ENCODE data around the gene GSK3A.

Gene GSK3A

DNA sequence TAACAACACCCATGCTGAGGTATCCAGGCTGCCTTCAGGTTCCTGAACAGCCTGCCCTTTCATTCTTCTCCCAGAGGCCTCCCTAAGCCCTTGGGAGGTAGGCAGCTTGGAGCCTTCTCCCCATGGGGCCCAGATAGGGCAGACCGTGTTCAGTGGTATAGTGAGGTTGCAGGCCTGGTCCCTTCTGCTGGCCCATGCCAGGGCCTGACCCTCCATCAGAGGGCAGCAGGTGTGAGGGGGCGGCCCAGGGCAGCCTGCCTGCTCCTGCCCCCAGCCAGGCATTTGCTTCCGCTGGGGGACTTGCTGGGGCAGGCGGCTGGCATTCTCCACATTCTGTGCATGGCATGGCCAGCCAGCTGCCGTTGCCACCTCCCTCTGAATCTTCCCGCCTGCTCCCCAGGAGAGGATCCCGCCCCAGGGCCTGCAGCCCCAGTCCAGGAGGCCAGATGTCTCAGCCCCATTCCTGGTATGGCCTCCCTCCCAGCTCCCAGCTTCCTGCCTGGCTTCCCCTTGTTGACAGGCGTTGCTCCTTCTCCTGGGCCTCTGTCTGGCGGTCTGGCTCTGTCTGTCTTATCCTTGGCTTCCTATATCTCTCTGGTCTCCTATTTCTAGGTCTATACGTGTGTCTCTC lies 35.5 kb upstream of the GSK3A start:
- no peak overlapping the region for H3K4me3 ChIP-seq (ENCODE audit: low read depth, low read length)
- peak overlapping the region; percentile 6 for H2AFZ ChIP-seq (ENCODE audit: insufficient read depth, low read length, poor library complexity)
- H2BK12ac ChIP-seq (ENCODE audit: low read length): no peak overlapping the region
- no peak overlapping the region for H3K14ac ChIP-seq (ENCODE audit: low read length)
- H4K12ac ChIP-seq (ENCODE audit: low read depth, low read length): peak overlapping the region; percentile 36
- peak overlapping the region; percentile 34 for H3K18ac ChIP-seq (ENCODE audit: low read length)
- no peak overlapping the region for H3K23ac ChIP-seq (ENCODE audit: low read length)
- peaks cover 21 to 27% of the 10 kb centered on the region in 2 experiments for H3K36me3 ChIP-seq (ENCODE audit: control insufficient read depth in 1 of 2, insufficient read depth in 2 of 2, low read length in 2 of 2)
- no CpG with 5 or more reads among the region's 10 CpGs for WGBS (ENCODE audit: extremely low coverage, insufficient coverage, insufficient read length)
- no peak overlapping the region for H2BK5ac ChIP-seq (ENCODE audit: low read depth, low read length, poor library complexity)
- no peak overlapping the region for H4K8ac ChIP-seq (ENCODE audit: low read depth, low read length)
- H3K4me2 ChIP-seq (ENCODE audit: low read length): no peak overlapping the region
- no peak overlapping the region for H4K91ac ChIP-seq (ENCODE audit: low read depth, low read length)
- H3K9me3 ChIP-seq (ENCODE audit: insufficient read depth, low read depth, low read length): no peaks in the 10 kb centered on the region
- H3K79me2 ChIP-seq (ENCODE audit: control insufficient read depth, insufficient read depth, low read length, poor library complexity): peaks cover 3% of the 10 kb centered on the region
- no peak for DNase-seq
- H2AK5ac ChIP-seq (ENCODE audit: low read length): no peak overlapping the region
- H3K4ac ChIP-seq (ENCODE audit: low read depth, low read length): no peak overlapping the region
- peaks cover 23 to 32% of the 10 kb centered on the region in 2 experiments for H3K4me1 ChIP-seq (ENCODE audit: control insufficient read depth in 1 of 2, insufficient read depth in 2 of 2, low read length in 2 of 2)
- peak overlapping the region; percentile 7 for H3K27ac ChIP-seq (ENCODE audit: low read depth, low read length)
- peak overlapping the region; percentile 10 for H3K9ac ChIP-seq (ENCODE audit: low read length)
- H3K27me3 ChIP-seq (ENCODE audit: insufficient read depth, low read length): no peaks in the 10 kb centered on the region
- peaks cover 22% of the 10 kb centered on the region for H3K79me1 ChIP-seq (ENCODE audit: low read length)
- no peak overlapping the region for H2BK120ac ChIP-seq (ENCODE audit: insufficient read depth, low read length, poor library complexity)

DNA sequence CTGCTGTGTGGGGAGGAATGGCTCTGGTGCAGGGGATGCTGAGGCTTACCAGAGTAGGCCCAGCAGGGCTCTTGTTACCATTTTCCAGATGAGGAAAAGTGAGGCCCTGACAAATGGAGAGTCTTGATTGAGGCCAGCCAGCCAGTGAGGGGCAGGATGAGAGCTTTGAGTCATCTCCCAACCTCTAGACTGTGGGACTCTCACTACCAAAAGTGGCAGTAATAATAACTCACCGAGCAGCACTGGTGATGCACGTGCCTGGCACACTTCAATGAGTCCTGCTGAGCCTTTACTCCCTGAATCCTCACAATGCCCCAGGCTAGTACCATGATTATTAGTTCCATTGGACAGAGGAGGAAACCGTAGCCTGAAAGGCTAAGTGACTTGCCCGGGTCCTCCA lies 34.4 kb upstream of the GSK3A start:
- WGBS (ENCODE audit: extremely low coverage, insufficient coverage, insufficient read length): no CpG with 5 or more reads among the region's 4 CpGs

DNA sequence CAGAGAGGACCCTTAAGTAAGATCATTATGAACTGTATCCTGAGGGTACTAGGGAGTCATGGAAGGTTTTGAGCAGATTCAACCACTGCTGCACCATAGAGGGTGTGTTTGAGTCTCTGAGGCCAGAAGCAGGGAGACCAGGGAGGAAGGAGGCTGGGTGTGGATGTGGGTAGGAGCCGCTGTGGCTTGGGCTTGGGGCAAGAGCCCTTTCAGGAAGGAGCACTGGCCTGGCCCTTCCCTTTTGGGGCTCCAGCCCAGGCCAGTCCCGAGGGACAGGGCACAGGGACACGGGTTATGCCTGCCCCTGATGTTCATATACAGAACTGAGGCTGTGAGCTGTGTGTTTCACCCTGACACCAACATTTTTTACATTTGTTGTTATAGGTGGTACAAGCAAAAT lies 33.9 kb upstream of the GSK3A start:
- Histone ChIP-seq H3K79me2 (ENCODE audit: control insufficient read depth, insufficient read depth, low read length, poor library complexity) (peaks cover 3% of the 10 kb centered on the region), H3K4ac (ENCODE audit: low read depth, low read length) (no peak overlapping the region), H3K36me3 (ENCODE audit: control insufficient read depth in 1 of 2, insufficient read depth in 2 of 2, low read length in 2 of 2) (peaks cover 35 to 41% of the 10 kb centered on the region in 2 experiments)

More for the DNA sequence above, 34.4 kb upstream of the GSK3A start:
- H4K91ac ChIP-seq (ENCODE audit: low read depth, low read length): no peak overlapping the region
- H4K8ac ChIP-seq (ENCODE audit: low read depth, low read length): no peak overlapping the region
- no peak overlapping the region for H3K4ac ChIP-seq (ENCODE audit: low read depth, low read length)
- peaks cover 16 to 22% of the 10 kb centered on the region in 2 experiments for H3K4me1 ChIP-seq (ENCODE audit: control insufficient read depth in 1 of 2, insufficient read depth in 2 of 2, low read length in 2 of 2)
- H3K27me3 ChIP-seq (ENCODE audit: insufficient read depth, low read length): no peaks in the 10 kb centered on the region
- no peak overlapping the region for H3K9ac ChIP-seq (ENCODE audit: low read length)
- no peak overlapping the region for H3K23ac ChIP-seq (ENCODE audit: low read length)
- peaks cover 18% of the 10 kb centered on the region for H3K79me1 ChIP-seq (ENCODE audit: low read length)
- H3K4me2 ChIP-seq (ENCODE audit: low read length): no peak overlapping the region
- no peak overlapping the region for H2AFZ ChIP-seq (ENCODE audit: insufficient read depth, low read length, poor library complexity)
- H3K18ac ChIP-seq (ENCODE audit: low read length): no peak overlapping the region
- no peak overlapping the region for H3K27ac ChIP-seq (ENCODE audit: low read depth, low read length)
- no peak overlapping the region for H2AK5ac ChIP-seq (ENCODE audit: low read length)
- peaks cover 32 to 38% of the 10 kb centered on the region in 2 experiments for H3K36me3 ChIP-seq (ENCODE audit: control insufficient read depth in 1 of 2, insufficient read depth in 2 of 2, low read length in 2 of 2)
- H3K4me3 ChIP-seq (ENCODE audit: low read depth, low read length): no peak overlapping the region
- H3K79me2 ChIP-seq (ENCODE audit: control insufficient read depth, insufficient read depth, low read length, poor library complexity): peaks cover 3% of the 10 kb centered on the region
- H3K14ac ChIP-seq (ENCODE audit: low read length): no peak overlapping the region
- no peak overlapping the region for H4K12ac ChIP-seq (ENCODE audit: low read depth, low read length)
- DNase-seq: no peak
- no peak overlapping the region for H2BK5ac ChIP-seq (ENCODE audit: low read depth, low read length, poor library complexity)
- no peak overlapping the region for H2BK12ac ChIP-seq (ENCODE audit: low read length)
- H3K9me3 ChIP-seq (ENCODE audit: insufficient read depth, low read depth, low read length): no peaks in the 10 kb centered on the region
- no peak overlapping the region for H2BK120ac ChIP-seq (ENCODE audit: insufficient read depth, low read length, poor library complexity)

DNA sequence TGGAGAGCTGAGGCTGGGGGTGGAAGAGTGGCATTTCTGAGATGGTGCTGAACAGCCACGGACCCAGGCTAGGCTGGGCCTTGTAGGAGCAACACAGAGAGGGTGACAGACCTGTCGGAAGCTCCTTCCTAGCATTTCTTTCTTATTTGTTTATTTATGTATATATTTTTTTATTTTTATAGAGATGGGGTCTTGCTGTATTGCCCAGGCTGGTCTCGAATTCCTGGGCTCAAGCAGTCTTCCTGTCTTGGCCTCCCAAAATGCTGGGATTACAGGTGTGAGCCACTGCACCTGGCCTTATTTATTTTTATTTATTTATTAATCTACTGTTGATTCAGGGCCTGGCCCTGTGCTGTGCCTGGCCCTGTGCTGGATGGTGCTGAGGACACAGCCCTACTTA lies 33.1 kb upstream of the GSK3A start:
- no peak overlapping the region for H3K9ac ChIP-seq (ENCODE audit: low read length)
- peaks cover 12 to 17% of the 10 kb centered on the region in 2 experiments for H3K4me1 ChIP-seq (ENCODE audit: control insufficient read depth in 1 of 2, insufficient read depth in 2 of 2, low read length in 2 of 2)
- no peak overlapping the region for H4K12ac ChIP-seq (ENCODE audit: low read depth, low read length)
- H3K23ac ChIP-seq (ENCODE audit: low read length): no peak overlapping the region
- H3K79me2 ChIP-seq (ENCODE audit: control insufficient read depth, insufficient read depth, low read length, poor library complexity): peaks cover 1% of the 10 kb centered on the region
- H3K79me1 ChIP-seq (ENCODE audit: low read length): peaks cover 9% of the 10 kb centered on the region
- H3K9me3 ChIP-seq (ENCODE audit: insufficient read depth, low read depth, low read length): peaks cover 2% of the 10 kb centered on the region
- no peak overlapping the region for H2BK5ac ChIP-seq (ENCODE audit: low read depth, low read length, poor library complexity)
- no peak overlapping the region for H2AK5ac ChIP-seq (ENCODE audit: low read length)
- H3K4me2 ChIP-seq (ENCODE audit: low read length): no peak overlapping the region
- DNase-seq: no peak
- no peak overlapping the region for H3K14ac ChIP-seq (ENCODE audit: low read length)
- H4K8ac ChIP-seq (ENCODE audit: low read depth, low read length): no peak overlapping the region
- peaks cover 35 to 41% of the 10 kb centered on the region in 2 experiments for H3K36me3 ChIP-seq (ENCODE audit: control insufficient read depth in 1 of 2, insufficient read depth in 2 of 2, low read length in 2 of 2)
- H3K4ac ChIP-seq (ENCODE audit: low read depth, low read length): no peak overlapping the region
- H4K91ac ChIP-seq (ENCODE audit: low read depth, low read length): no peak overlapping the region
- H3K4me3 ChIP-seq (ENCODE audit: low read depth, low read length): no peak overlapping the region
- no peak overlapping the region for H2BK120ac ChIP-seq (ENCODE audit: insufficient read depth, low read length, poor library complexity)
- no peaks in the 10 kb centered on the region for H3K27me3 ChIP-seq (ENCODE audit: insufficient read depth, low read length)
- no peak overlapping the region for H2BK12ac ChIP-seq (ENCODE audit: low read length)
- no peak overlapping the region for H2AFZ ChIP-seq (ENCODE audit: insufficient read depth, low read length, poor library complexity)
- no peak overlapping the region for H3K27ac ChIP-seq (ENCODE audit: low read depth, low read length)
- WGBS (ENCODE audit: extremely low coverage, insufficient coverage, insufficient read length): no CpG with 5 or more reads among the region's 3 CpGs
- H3K18ac ChIP-seq (ENCODE audit: low read length): peak overlapping the region; percentile 21

More for the DNA sequence above, 33.9 kb upstream of the GSK3A start:
- Histone ChIP-seq H3K27ac (ENCODE audit: low read depth, low read length) (no peak overlapping the region), H3K9ac (ENCODE audit: low read length) (no peak overlapping the region), H3K79me1 (ENCODE audit: low read length) (peaks cover 13% of the 10 kb centered on the region), H3K9me3 (ENCODE audit: insufficient read depth, low read depth, low read length) (no peaks in the 10 kb centered on the region), H2BK12ac (ENCODE audit: low read length) (no peak overlapping the region), H3K18ac (ENCODE audit: low read length) (no peak overlapping the region), H4K12ac (ENCODE audit: low read depth, low read length) (no peak overlapping the region), H2BK5ac (ENCODE audit: low read depth, low read length, poor library complexity) (no peak overlapping the region), H2AK5ac (ENCODE audit: low read length) (no peak overlapping the region), H2AFZ (ENCODE audit: insufficient read depth, low read length, poor library complexity) (no peak overlapping the region), H4K91ac (ENCODE audit: low read depth, low read length) (no peak overlapping the region), H3K4me1 (ENCODE audit: control insufficient read depth in 1 of 2, insufficient read depth in 2 of 2, low read length in 2 of 2) (peaks cover 12 to 17% of the 10 kb centered on the region in 2 experiments), H3K27me3 (ENCODE audit: insufficient read depth, low read length) (no peaks in the 10 kb centered on the region), H3K23ac (ENCODE audit: low read length) (no peak overlapping the region), H3K4me3 (ENCODE audit: low read depth, low read length) (no peak overlapping the region), H3K14ac (ENCODE audit: low read length) (no peak overlapping the region), H3K4me2 (ENCODE audit: low read length) (no peak overlapping the region), H4K8ac (ENCODE audit: low read depth, low read length) (no peak overlapping the region), H2BK120ac (ENCODE audit: insufficient read depth, low read length, poor library complexity) (no peak overlapping the region)
- WGBS (ENCODE audit: extremely low coverage, insufficient coverage, insufficient read length): no CpG with 5 or more reads among the region's 3 CpGs
- DNase-seq: no peak
